ENCODE data around the gene SLC25A30. TPM values are rescaled to one million over a fixed set of nuclear protein-coding genes. Genes with fewer than 3 reads are reported as not detected.
A peak's percentile ranks its signal among the peaks of the same experiment; 100 is the strongest.

Gene SLC25A30
- total and polyA plus RNA-seq, 8 donors: 3.8 to 12.3 (median 7.5) TPM

DNA sequence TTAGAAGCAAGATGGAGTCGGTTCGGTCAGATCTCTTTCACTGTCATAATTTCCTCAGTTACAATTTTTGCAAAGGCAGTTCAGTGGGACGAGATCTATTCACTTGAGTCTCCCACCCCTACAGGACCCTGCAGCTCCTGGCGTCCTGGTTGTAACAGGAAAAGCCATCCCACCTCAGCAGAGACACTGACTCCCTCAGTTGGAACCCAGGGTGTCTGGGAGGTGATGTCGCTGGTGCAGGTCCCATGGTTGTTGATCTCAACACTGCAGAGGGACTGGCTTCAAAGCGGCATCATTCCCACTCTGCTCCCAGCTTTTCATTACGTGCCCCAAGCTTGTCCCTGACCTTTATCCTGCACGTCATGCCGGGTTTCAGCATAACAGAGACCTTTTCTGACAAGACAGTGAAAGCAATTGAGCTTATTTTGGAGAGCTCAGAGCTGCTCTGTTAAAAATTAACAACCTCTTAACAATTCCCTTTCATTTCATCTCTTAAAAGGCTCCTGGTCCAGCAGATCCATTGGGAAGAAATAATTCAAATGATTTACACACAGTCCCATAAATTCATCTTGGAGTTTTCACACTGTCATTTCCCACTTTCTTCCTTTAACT lies 29.0 kb upstream of the SLC25A30 start:
- TF ChIP-seq, protein P1, sequence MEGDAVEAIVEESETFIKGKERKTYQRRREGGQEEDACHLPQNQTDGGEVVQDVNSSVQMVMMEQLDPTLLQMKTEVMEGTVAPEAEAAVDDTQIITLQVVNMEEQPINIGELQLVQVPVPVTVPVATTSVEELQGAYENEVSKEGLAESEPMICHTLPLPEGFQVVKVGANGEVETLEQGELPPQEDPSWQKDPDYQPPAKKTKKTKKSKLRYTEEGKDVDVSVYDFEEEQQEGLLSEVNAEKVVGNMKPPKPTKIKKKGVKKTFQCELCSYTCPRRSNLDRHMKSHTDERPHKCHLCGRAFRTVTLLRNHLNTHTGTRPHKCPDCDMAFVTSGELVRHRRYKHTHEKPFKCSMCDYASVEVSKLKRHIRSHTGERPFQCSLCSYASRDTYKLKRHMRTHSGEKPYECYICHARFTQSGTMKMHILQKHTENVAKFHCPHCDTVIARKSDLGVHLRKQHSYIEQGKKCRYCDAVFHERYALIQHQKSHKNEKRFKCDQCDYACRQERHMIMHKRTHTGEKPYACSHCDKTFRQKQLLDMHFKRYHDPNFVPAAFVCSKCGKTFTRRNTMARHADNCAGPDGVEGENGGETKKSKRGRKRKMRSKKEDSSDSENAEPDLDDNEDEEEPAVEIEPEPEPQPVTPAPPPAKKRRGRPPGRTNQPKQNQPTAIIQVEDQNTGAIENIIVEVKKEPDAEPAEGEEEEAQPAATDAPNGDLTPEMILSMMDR (IDR thresholded peaks at IDR 0.05): no peak
- intact Hi-C loops (cut with DNase I): no loop called here
- peak; percentile 21 to 80 (median 72) for ATAC-seq
- Histone ChIP-seq H3K4me3 (no peak overlapping the region), H3K9me3 (no peaks in the 10 kb centered on the region), H3K27ac (peak overlapping the region in 2 of 4 donors; percentile 2 to 51), H3K4me1 (peaks cover 0 to 6% (median 5%) of the 10 kb centered on the region in 3 donors), H3K36me3 (no peaks in the 10 kb centered on the region), H3K27me3 (no peaks in the 10 kb centered on the region)
- no peak for FAIRE-seq
- WGBS, 2 donors: 42 to 44% methylated on average over 9 of the region's 9 CpGs
- DNase-seq: no peak

DNA sequence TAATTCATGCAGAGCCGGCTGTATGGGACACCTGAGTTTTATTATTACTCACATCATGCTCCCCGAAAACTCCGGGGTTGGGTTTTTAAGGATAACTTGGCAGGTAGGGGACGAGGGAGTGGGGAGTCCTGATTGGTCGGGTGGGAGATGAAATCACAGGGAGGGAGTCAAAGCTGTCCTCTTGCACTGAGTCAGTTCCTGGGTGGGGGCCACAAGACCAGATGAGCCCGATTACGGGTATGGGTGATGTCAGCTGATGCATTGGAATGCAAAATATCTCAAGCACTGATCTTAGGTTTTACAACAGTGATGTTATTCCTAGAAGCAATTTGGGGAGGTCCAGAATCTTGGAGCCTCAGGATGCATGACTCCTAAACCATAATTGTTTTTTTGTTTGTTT lies 28.0 kb upstream of the SLC25A30 start:
- Histone ChIP-seq H3K4me1 (peaks cover 0 to 6% (median 5%) of the 10 kb centered on the region in 3 donors), H3K27me3 (no peaks in the 10 kb centered on the region), H3K27ac (no peak overlapping the region), H3K36me3 (no peaks in the 10 kb centered on the region), H3K9me3 (no peaks in the 10 kb centered on the region), H3K4me3 (no peak overlapping the region)
- no peak for DNase-seq
- 66 to 71% methylated on average over 7 of the region's 7 CpGs for WGBS, 2 donors
- intact Hi-C loops (cut with DNase I): no loop called here
- FAIRE-seq: no peak
- TF ChIP-seq, protein P1 (IDR thresholded peaks at IDR 0.05): no peak
- no peak for ATAC-seq

DNA sequence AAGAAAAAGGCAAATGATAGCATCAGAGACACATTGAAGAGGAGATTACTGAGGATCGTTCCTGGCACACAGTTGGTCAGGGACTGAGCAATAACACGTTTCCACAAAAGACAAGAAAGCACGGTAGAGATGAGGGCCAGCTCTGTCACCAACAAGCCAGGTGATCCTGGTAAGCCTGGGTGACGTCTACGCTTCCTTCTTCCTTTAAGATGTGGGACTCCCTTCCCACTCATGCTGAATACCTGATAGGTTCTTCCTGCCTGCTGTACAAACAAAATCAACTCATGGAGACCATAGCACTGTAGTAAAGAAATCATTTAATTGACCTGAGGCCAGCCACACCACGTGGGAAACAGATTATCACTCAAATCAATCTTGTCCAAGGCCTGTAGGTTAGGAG lies 26.9 kb upstream of the SLC25A30 start:
- no peaks in the 10 kb centered on the region for H3K9me3 ChIP-seq
- no peak overlapping the region for H3K4me3 ChIP-seq
- FAIRE-seq (no peak), DNase-seq (no peak), ATAC-seq (no peak)
- peaks cover 0 to 6% (median 5%) of the 10 kb centered on the region in 3 donors for H3K4me1 ChIP-seq
- intact Hi-C loops (cut with DNase I): no loop called here
- no peaks in the 10 kb centered on the region for H3K27me3 ChIP-seq
- 70 to 71% methylated on average over 6 of the region's 6 CpGs for WGBS, 2 donors
- no peaks in the 10 kb centered on the region for H3K36me3 ChIP-seq
- TF ChIP-seq, protein P1 (IDR thresholded peaks at IDR 0.05): no peak
- no peak overlapping the region for H3K27ac ChIP-seq

DNA sequence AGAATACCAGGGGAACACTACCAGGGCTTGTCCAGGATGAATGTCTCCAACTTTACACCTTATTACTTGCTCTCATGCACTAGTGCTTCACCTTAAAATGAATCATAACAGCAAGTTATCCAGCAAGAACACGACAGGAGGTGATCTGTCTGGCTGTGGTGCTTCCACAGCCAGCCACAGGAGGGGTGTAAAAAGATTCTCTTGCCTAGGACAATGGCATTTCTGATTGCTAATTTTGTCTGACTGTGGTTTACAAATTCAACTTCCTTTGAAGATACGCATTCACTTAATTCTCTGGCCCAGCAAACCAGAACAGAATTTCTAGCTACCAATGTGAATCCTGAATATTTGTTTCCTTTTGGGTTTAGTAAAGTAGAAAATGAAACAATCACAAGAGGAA lies 23.5 kb upstream of the SLC25A30 start:
- TF ChIP-seq, protein P1 (IDR thresholded peaks at IDR 0.05): no peak

DNA sequence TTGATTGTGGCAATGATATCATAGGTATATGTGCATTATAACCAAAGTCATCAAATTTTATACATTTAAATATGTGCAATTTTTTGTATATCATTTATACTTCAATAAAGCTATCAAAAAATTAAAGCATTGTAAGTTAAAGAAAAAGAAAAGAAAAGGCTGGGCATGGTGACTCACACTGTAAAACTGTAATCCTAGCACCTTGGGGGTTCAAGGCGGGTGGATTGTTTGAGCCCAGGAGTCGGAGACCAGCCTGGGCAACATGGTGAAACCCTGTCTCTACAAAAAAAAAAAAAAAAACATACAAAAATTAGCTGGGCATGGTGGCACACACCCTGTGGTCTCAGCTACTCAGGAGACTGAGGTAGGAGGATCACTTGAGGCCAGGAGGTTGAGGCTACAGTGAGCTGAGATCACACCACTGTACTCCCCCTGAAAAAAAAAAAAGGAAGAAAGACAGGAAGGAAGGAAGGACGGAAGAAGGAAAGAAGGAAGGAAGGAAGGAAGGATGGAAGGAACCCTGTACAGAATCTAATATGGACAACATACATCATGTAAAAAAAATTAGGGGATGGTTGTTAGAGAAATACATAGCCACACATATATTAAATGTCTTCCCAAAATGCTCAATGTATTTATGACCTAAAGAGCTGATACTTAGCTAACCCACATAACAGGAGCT lies 21.7 kb upstream of the SLC25A30 start:
- FAIRE-seq (no peak), ATAC-seq (no peak), DNase-seq (no peak)
- 76 to 81% methylated on average over 3 of the region's 3 CpGs for WGBS, 2 donors
- intact Hi-C loops (cut with DNase I): no loop called here
- TF ChIP-seq, protein P1 (IDR thresholded peaks at IDR 0.05): no peak
- Histone ChIP-seq H3K4me1 (peaks cover 0 to under 1% (median 0%) of the 10 kb centered on the region in 3 donors), H3K9me3 (no peaks in the 10 kb centered on the region), H3K4me3 (no peak overlapping the region), H3K27ac (no peak overlapping the region), H3K36me3 (no peaks in the 10 kb centered on the region), H3K27me3 (no peaks in the 10 kb centered on the region)

More for the DNA sequence above, 23.5 kb upstream of the SLC25A30 start:
- DNase-seq: no peak
- no peaks in the 10 kb centered on the region for H3K4me1 ChIP-seq
- H3K27me3 ChIP-seq: no peaks in the 10 kb centered on the region
- WGBS, 2 donors: 73 to 75% methylated on average over 2 of the region's 2 CpGs
- no peak overlapping the region for H3K4me3 ChIP-seq
- H3K9me3 ChIP-seq: no peaks in the 10 kb centered on the region
- intact Hi-C loops (cut with DNase I): no loop called here
- no peak for FAIRE-seq
- H3K27ac ChIP-seq: no peak overlapping the region
- H3K36me3 ChIP-seq: no peaks in the 10 kb centered on the region
- ATAC-seq: no peak
